HG03103 (cell line): Measurements from ENCODE around the gene CTNNA3.

Source experiments
- ATAC-seq: cut with Tn5 transposase; IDR thresholded peaks from one replicate; pipeline ENCODE4 v1.9.1; 2021; ENCODE audit warnings: low read depth; ENCODE audit not compliant: unreplicated experiment

CTNNA3 gene

GRCh38 chr10:66102756-66103155 is 1593.2 kb downstream of the CTNNA3 start:
- no peak for ATAC-seq

- no peak for ATAC-seq
Measured at GRCh38 chr10:66098595-66099480, 1597.2 kb downstream of the CTNNA3 start.

GRCh38 chr10:66095610-66096009 is 1600.4 kb downstream of the CTNNA3 start:
- ATAC-seq = no peak

- no peak for ATAC-seq
Measured at GRCh38 chr10:66085906-66086305, 1610.1 kb downstream of the CTNNA3 start.

GRCh38 chr10:66071907-66072306 is 1624.1 kb downstream of the CTNNA3 start:
- no peak for ATAC-seq

GRCh38 chr10:66058594-66058993 is 1637.4 kb downstream of the CTNNA3 start:
- no peak for ATAC-seq

GRCh38 chr10:66049335-66049734 is 1646.7 kb downstream of the CTNNA3 start:
- no peak for ATAC-seq

- no peak for ATAC-seq
Measured at GRCh38 chr10:66045859-66046258, 1650.1 kb downstream of the CTNNA3 start.

GRCh38 chr10:66041771-66042170 is 1654.2 kb downstream of the CTNNA3 start:
- ATAC-seq = no peak

- ATAC-seq = no peak
Measured at GRCh38 chr10:66038623-66039022, 1657.4 kb downstream of the CTNNA3 start.

GRCh38 chr10:66026321-66026720 is 1669.7 kb downstream of the CTNNA3 start:
- no peak for ATAC-seq

- no peak for ATAC-seq
Measured at GRCh38 chr10:66025186-66025585, 1670.8 kb downstream of the CTNNA3 start.

GRCh38 chr10:66021423-66021822 is 1674.6 kb downstream of the CTNNA3 start:
- ATAC-seq = no peak

- ATAC-seq = no peak
Measured at GRCh38 chr10:66008221-66008620, 1687.8 kb downstream of the CTNNA3 start.

GRCh38 chr10:66006411-66006810 is 1689.6 kb downstream of the CTNNA3 start:
- no peak for ATAC-seq

GRCh38 chr10:65993451-65993850 is 1702.5 kb downstream of the CTNNA3 start:
- no peak for ATAC-seq

- no peak for ATAC-seq
Measured at GRCh38 chr10:65968871-65969270, 1727.1 kb downstream of the CTNNA3 start.

GRCh38 chr10:65968437-65968836 is 1727.6 kb downstream of the CTNNA3 start:
- ATAC-seq = no peak

- ATAC-seq = no peak
Measured at GRCh38 chr10:65964205-65964604, 1731.8 kb downstream of the CTNNA3 start.

GRCh38 chr10:65952086-65952485 is 1743.9 kb downstream of the CTNNA3 start:
- no peak for ATAC-seq

- peak; percentile 73 for ATAC-seq
Measured at GRCh38 chr10:65950075-65950474, 1745.9 kb downstream of the CTNNA3 start.

GRCh38 chr10:65949526-65949925 is 1746.5 kb downstream of the CTNNA3 start:
- no peak for ATAC-seq
